GM19240 (cell line): Measurements from ENCODE around the gene EIF4E3.

Experiments
- DNase-seq: peaks from one replicate; pipeline ENCODE4 v3.0.0; 2011; ENCODE audit warnings: low spot score; ENCODE audit not compliant: insufficient read length

Gene EIF4E3

GRCh38 chr3:71723452-71724170 lies 1.6 kb downstream of the EIF4E3 start:
- DNase-seq = peak; percentile 50

- DNase-seq = no peak
These were observed 2.5 kb downstream of the EIF4E3 start for GRCh38 chr3:71722693-71723092.

GRCh38 chr3:71721651-71722157 lies 3.5 kb downstream of the EIF4E3 start:
- no peak for DNase-seq

- DNase-seq = no peak
These were observed 4.2 kb downstream of the EIF4E3 start for GRCh38 chr3:71721002-71721401.

GRCh38 chr3:71718072-71718471 lies 7.1 kb downstream of the EIF4E3 start:
- no peak for DNase-seq

GRCh38 chr3:71714595-71714994 lies 10.6 kb downstream of the EIF4E3 start:
- no peak for DNase-seq

GRCh38 chr3:71713041-71713440 lies 12.2 kb downstream of the EIF4E3 start:
- DNase-seq = no peak

GRCh38 chr3:71710906-71711494 lies 14.2 kb downstream of the EIF4E3 start:
- DNase-seq = peak; percentile 42

GRCh38 chr3:71709908-71710511 lies 15.2 kb downstream of the EIF4E3 start:
- DNase-seq = no peak

- no peak for DNase-seq
These were observed 16.6 kb downstream of the EIF4E3 start for GRCh38 chr3:71708476-71709105.

GRCh38 chr3:71707595-71707994 lies 17.6 kb downstream of the EIF4E3 start:
- DNase-seq = no peak

GRCh38 chr3:71705681-71706080 lies 19.5 kb downstream of the EIF4E3 start:
- DNase-seq = no peak

GRCh38 chr3:71704915-71705314 lies 20.3 kb downstream of the EIF4E3 start:
- no peak for DNase-seq

- DNase-seq = no peak
These were observed 21.4 kb downstream of the EIF4E3 start for GRCh38 chr3:71703797-71704196.

- DNase-seq = no peak
These were observed 22.8 kb downstream of the EIF4E3 start for GRCh38 chr3:71702131-71703024.

- no peak for DNase-seq
These were observed 23.9 kb downstream of the EIF4E3 start for GRCh38 chr3:71701251-71701762.

GRCh38 chr3:71695000-71695482 lies 30.2 kb downstream of the EIF4E3 start:
- DNase-seq = no peak

GRCh38 chr3:71694358-71694999 lies 30.7 kb downstream of the EIF4E3 start:
- no peak for DNase-seq

- DNase-seq = no peak
These were observed 31.6 kb downstream of the EIF4E3 start for GRCh38 chr3:71693641-71694040.

GRCh38 chr3:71692139-71692538 lies 33.1 kb downstream of the EIF4E3 start:
- no peak for DNase-seq
